ENCODE data around the gene IPCEF1.
A peak's percentile ranks its signal among the peaks of the same experiment; 100 is the strongest.
"Not testable (repeated sequence)": the region's sequence is repeated elsewhere in the genome, so short reads cannot be mapped to it uniquely, and the experiment has no call there.

IPCEF1 gene

GRCh38 chr6:154179434-154179833 is 177.2 kb downstream of the IPCEF1 start:
- DNase-seq (ENCODE audit: low read depth, low spot score): no peak
- H3K4me3 ChIP-seq (ENCODE audit: low read depth, low read length): no peak overlapping the region
- TF ChIP-seq CTCF (IDR thresholded peaks at IDR 0.05; ENCODE audit: low read depth, low read length): no peak
- in situ Hi-C loops (cut with HindIII; ENCODE audit: low sequenced_read_pairs): no loop called here

DNA sequence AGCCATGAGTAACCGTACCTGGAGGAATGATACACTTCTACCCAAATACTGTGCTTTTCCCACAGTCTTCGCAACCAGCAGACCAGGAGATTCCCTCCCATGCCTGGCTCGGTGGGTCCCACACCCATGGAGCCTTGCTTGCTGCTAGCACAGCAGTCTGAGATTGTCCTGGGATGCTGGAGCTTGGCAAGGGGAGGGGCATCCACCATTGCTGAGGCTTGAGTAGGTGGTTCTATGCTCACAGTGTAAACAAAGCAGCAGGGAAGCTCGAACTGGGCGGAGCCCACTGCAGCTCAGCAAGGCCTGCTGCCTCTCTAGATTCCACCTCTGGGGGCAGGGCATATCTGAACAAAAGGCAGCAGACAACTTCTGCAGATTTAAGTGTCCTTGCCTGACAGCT is 184.2 kb downstream of the IPCEF1 start:
- in situ Hi-C loops (cut with HindIII; ENCODE audit: low sequenced_read_pairs): loop anchor here (25.0 kb wide), 1 partner anchor 215 kb away; no protein-coding TSS in a partner anchor
- not testable (repeated sequence) for DNase-seq (ENCODE audit: low read depth, low spot score); H3K4me3 ChIP-seq (ENCODE audit: low read depth, low read length)

- in situ Hi-C loops (cut with HindIII; ENCODE audit: low sequenced_read_pairs): loop anchor here (25.0 kb wide), 1 partner anchor 217 kb away; no protein-coding TSS in a partner anchor
- H3K4me3 ChIP-seq (ENCODE audit: low read depth, low read length): no peak overlapping the region
- TF ChIP-seq CTCF (IDR thresholded peaks at IDR 0.05; ENCODE audit: low read depth, low read length): no peak
- no peak for DNase-seq (ENCODE audit: low read depth, low spot score)
Observed at GRCh38 chr6:154170106-154170505, 186.5 kb downstream of the IPCEF1 start.

DNA sequence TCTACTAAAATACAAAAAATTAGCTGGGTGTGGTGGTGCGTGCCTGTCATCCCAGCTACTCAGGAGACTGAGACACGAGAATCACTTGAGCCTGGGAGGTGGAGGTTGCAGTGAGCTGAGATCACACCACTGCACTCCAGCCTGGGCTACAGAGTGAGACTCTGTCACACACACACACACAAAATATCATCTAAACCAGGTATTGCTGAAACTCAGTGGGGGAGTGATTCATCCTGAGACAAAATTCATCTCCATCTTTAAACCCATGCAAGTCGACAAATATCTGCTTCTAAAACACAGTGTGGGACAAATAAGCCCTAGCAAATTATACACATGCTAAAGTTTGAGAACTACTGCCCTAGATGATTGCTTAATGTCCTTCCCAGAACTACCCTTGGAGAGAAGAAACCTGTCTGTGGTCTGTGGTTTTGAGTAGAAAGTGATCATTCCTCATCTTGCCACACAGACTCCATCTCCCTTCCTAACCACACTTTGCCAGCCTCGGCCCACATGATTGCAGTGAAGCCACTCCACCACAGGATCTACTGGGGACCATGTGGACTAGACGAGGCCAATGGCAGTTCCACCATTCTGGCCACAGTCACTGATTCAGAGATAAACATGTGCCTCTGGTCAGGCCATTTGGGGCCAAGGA is 187.3 kb downstream of the IPCEF1 start:
- TF ChIP-seq CTCF (IDR thresholded peaks at IDR 0.05; ENCODE audit: low read depth, low read length): no peak
- no peak overlapping the region for H3K4me3 ChIP-seq (ENCODE audit: low read depth, low read length)
- peak; percentile 24 for DNase-seq (ENCODE audit: low read depth, low spot score)
- in situ Hi-C loops (cut with HindIII; ENCODE audit: low sequenced_read_pairs): loop anchor here (25.0 kb wide), 1 partner anchor 218 kb away; no protein-coding TSS in a partner anchor

DNA sequence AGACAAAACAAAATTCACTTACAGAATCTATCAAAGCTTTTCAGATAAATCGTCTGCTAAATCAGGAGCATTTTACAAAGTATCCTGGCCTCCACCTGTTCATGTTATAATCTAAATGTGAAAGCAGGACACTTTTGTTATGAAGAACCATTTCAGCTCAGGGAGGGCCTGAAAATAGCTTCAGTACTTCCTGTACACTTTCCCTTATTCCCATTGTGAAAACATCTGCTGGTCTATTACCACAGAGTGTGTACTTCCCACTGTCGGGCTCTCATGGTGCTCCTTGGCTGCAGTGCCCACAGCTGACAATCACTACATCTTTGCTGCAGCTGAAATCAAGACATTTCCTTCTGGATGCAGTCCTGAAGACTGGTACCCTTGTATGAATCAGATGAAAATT is 189.5 kb downstream of the IPCEF1 start:
- in situ Hi-C loops (cut with HindIII; ENCODE audit: low sequenced_read_pairs): loop anchor here (25.0 kb wide), 1 partner anchor 220 kb away; no protein-coding TSS in a partner anchor
- no peak for TF ChIP-seq CTCF (IDR thresholded peaks at IDR 0.05; ENCODE audit: low read depth, low read length)
- H3K4me3 ChIP-seq (ENCODE audit: low read depth, low read length): no peak overlapping the region
- no peak for DNase-seq (ENCODE audit: low read depth, low spot score)

GRCh38 chr6:154166140-154166539 is 190.5 kb downstream of the IPCEF1 start:
- no peak overlapping the region for H3K4me3 ChIP-seq (ENCODE audit: low read depth, low read length)
- in situ Hi-C loops (cut with HindIII; ENCODE audit: low sequenced_read_pairs): loop anchor here (25.0 kb wide), 1 partner anchor 221 kb away; no protein-coding TSS in a partner anchor
- no peak for TF ChIP-seq CTCF (IDR thresholded peaks at IDR 0.05; ENCODE audit: low read depth, low read length)
- DNase-seq (ENCODE audit: low read depth, low spot score): no peak

- DNase-seq (ENCODE audit: low read depth, low spot score): no peak
Observed at GRCh38 chr6:154165478-154165877, 191.1 kb downstream of the IPCEF1 start.

More at GRCh38 chr6:154165478-154165877, 191.1 kb downstream of the IPCEF1 start:
- H3K4me3 ChIP-seq (ENCODE audit: low read depth, low read length): no peak overlapping the region
- no peak for TF ChIP-seq CTCF (IDR thresholded peaks at IDR 0.05; ENCODE audit: low read depth, low read length)
- in situ Hi-C loops (cut with HindIII; ENCODE audit: low sequenced_read_pairs): loop anchor here (25.0 kb wide), 1 partner anchor 222 kb away; no protein-coding TSS in a partner anchor
